AG09319 (cell line): Measurements from ENCODE around the gene UHRF2.
"Not testable (repeated sequence)": the region's sequence is repeated elsewhere in the genome, so short reads cannot be mapped to it uniquely, and the experiment has no call there.

Experiments used
- DNase-seq: peaks from one replicate; pipeline ENCODE4 v3.0.0-alpha.2; 2010; ENCODE audit warnings: low read depth; ENCODE audit errors: extremely low read depth
- CTCF ChIP-seq: IDR thresholded peaks from 2 replicates; pipeline ENCODE4 v1.5.1; 2011; ENCODE audit warnings: low read depth, mild to moderate bottlenecking, inconsistent platforms, low read length, moderate library complexity

The UHRF2 gene

GRCh38 chr9:6449086-6449485, 36.1 kb downstream of the UHRF2 start:
- no peak for TF ChIP-seq CTCF
- no peak for DNase-seq

- DNase-seq = no peak
Observed at GRCh38 chr9:6449645-6450044, 36.6 kb downstream of the UHRF2 start.

GRCh38 chr9:6450641-6451375, 37.8 kb downstream of the UHRF2 start:
- DNase-seq = no peak
- no peak for TF ChIP-seq CTCF

More at GRCh38 chr9:6449645-6450044, 36.6 kb downstream of the UHRF2 start:
- TF ChIP-seq CTCF = no peak

- DNase-seq = not testable (repeated sequence)
Observed at GRCh38 chr9:6455292-6455691, 42.3 kb downstream of the UHRF2 start.

DNA sequence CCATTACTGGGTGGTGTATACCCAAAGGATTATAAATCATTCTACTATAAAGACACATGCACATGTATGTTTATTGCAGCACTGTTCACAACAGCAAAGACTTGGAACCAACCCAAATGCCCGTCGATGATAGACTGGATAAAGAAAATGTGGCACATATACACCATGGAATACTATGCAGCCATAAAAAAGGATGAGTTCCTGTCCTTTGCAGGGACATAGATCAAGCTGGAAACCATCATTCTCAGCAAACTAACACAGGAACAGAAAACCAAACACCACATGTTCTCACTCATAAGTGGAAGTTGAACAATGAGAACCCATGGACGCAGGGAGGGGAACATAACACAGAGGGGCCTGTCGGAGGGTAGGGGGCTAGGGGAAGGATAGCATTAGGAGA, 45.7 kb downstream of the UHRF2 start:
- DNase-seq = not testable (repeated sequence)

GRCh38 chr9:6459718-6460117, 46.7 kb downstream of the UHRF2 start:
- no peak for DNase-seq
- TF ChIP-seq CTCF = no peak

DNA sequence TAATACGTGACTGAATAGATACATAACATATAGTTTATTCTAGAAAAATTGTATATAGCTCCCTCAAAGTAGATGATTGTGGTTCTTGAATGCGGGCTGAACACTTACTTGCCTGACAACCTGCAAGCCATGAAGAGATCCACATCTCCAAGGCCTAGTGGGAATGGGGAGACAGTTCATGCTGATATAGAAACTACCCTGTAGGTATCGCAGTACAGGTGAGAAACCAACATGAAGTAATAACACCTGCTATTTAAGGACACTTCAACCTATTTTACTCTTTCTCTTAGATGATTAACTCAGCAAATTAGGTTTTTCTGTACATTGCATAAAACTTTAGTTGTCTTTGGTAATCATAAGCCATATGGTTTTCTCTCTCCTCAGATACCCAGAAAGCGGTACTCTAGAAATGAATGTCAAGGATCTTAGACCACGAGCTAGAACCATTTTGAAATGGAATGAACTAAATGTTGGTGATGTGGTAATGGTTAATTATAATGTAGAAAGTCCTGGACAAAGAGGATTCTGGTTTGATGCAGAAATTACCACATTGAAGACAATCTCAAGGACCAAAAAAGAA, 47.3 kb downstream of the UHRF2 start:
- no peak for DNase-seq
- no peak for TF ChIP-seq CTCF

- no peak for TF ChIP-seq CTCF
- DNase-seq = no peak
Observed at GRCh38 chr9:6461619-6462018, 48.6 kb downstream of the UHRF2 start.
